Immature natural killer cell (primary cell): Measurements from ENCODE around the gene MAPK8IP2. TPM values are rescaled to one million over a fixed set of nuclear protein-coding genes. Genes with fewer than 3 reads are reported as not detected.
A peak's percentile ranks its signal among the peaks of the same experiment; 100 is the strongest.
"Not testable (repeated sequence)": the region's sequence is repeated elsewhere in the genome, so short reads cannot be mapped to it uniquely, and the experiment has no call there.

Source experiments
- DNase-seq, 3 donors: peaks; one replicate each; pipeline ENCODE4 v3.0.0; 2022; ENCODE audit warnings: mixed read lengths in 1 of 3
- H3K27ac Mint-ChIP-seq, 6 donors: one replicate each; pipeline ENCODE4 v1.8.0; 2020; ENCODE audit warnings: mixed read lengths in 6 of 6, mild to moderate bottlenecking in 5 of 6, inconsistent platforms in 4 of 6, moderate library complexity in 3 of 6
- H3K27me3 Mint-ChIP-seq, 3 donors: one replicate each; pipeline ENCODE4 v1.8.0; 2020 to 2021; ENCODE audit warnings: low read depth in 3 of 3, mild to moderate bottlenecking in 3 of 3, mixed read lengths in 3 of 3, moderate library complexity in 3 of 3, inconsistent platforms in 1 of 3
- H3K36me3 Mint-ChIP-seq, 3 donors: one replicate each; pipeline ENCODE4 v1.8.0; 2020; ENCODE audit warnings: mixed read lengths in 3 of 3, inconsistent platforms in 2 of 3, mild to moderate bottlenecking in 2 of 3
- H3K4me1 Mint-ChIP-seq, 2 donors: one replicate each; pipeline ENCODE4 v1.8.0; 2020; ENCODE audit warnings: inconsistent platforms in 2 of 2, mild to moderate bottlenecking in 2 of 2, mixed read lengths in 2 of 2, moderate library complexity in 1 of 2
- H3K4me3 Mint-ChIP-seq, 5 donors: one replicate each; pipeline ENCODE4 v1.8.0; 2020; ENCODE audit warnings: mild to moderate bottlenecking in 5 of 5, mixed read lengths in 5 of 5, inconsistent platforms in 3 of 5, moderate library complexity in 3 of 5
- H3K9me3 Mint-ChIP-seq, 6 donors: one replicate each; pipeline ENCODE4 v1.8.0; 2020; ENCODE audit warnings: mild to moderate bottlenecking in 6 of 6, mixed read lengths in 6 of 6, inconsistent platforms in 4 of 6, moderate library complexity in 3 of 6
- polyA plus RNA-seq, 3 donors: library from polyadenylated mRNA; unstranded; fragments of 300-500 nt; fragmentation: Illumina TruSeq; gene quantifications; one replicate each; pipeline ENCODE4 v1.2.3, GENCODE V29; 2021

MAPK8IP2 gene
- polyA plus RNA-seq, 3 donors from 2014 or later = not detected

DNA sequence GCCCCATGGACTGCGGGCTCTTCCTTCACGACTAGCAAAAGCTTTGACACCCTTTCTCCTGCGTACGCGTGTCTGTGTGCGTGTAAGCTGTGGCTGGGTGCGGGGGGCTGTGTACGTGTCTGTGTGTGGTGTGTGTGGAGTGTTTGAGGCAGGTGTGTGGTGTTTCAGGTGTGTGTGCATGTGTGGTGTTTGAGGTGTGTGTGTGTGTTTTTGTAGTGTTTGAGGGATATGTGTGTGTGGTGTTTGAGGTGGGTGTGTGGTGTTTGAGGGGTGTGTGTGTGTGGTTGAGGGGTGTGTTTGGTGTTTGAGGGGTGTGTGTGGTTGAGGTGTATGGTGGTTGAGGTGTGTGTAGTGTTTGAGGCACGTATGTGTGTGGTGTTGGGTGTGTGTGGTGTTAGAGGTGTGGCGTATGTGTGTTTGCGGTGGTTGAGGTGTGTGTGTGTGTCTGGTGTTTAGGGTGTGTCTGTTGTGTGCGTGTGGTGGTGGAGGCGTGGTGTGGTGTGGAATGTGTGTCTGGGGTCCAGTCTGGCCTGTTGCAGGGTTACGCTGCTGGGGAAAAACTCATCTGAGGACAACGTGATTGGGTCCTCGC lies 28.0 kb downstream of the MAPK8IP2 start:
- Mint-ChIP-seq H3K4me3 (peak overlapping the region; percentile 68 to 88 (median 78)), H3K4me1 (peaks cover 22 to 23% of the 10 kb centered on the region in 2 donors), H3K27me3 (peaks cover 9 to 15% (median 12%) of the 10 kb centered on the region in 3 donors), H3K9me3 (no peaks in the 10 kb centered on the region), H3K27ac (peak overlapping the region; percentile 92 to 96 (median 94)), H3K36me3 (no peaks in the 10 kb centered on the region)
- DNase-seq = peak; percentile 81 to 88 (median 85)

DNA sequence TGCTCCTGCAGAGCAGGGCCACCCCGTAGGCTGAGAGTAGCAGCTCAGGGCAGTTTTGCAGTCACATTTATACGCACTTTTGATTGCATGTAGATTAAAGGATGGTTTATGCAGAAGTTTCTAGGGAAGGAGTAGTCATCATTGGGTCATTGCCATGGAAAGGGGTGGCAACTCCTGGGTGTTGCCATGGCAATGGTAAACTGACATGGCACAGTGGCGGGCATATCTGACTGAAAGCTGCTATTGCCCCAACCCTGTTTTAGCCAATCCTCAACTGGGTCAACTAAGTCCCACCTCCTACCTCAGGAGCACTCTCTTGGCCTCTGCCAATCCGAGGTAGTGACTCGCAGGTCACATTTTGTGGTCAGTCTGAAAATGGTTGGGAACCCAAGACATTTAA lies 29.8 kb downstream of the MAPK8IP2 start:
- Mint-ChIP-seq H3K4me3 (no peak overlapping the region), H3K9me3 (no peaks in the 10 kb centered on the region)

DNA sequence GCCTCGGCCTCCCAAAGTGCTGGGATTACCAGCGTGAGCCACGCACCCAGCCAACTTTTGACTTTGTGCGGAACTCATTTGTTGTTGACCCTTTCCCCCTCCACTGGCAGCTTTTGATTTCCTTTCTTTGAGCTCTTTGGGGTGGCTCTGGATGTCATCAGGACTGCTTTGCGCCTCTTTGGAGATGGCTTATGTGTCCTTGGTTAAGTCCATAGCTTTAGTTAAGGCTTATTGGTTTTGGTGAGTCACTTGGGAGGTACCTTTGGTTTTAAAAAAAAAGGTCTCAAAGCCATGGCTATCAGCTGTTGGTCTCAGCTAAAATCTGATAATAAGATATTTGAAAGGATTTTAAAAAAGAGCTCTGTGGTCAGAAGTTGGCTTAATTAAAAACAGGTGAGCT lies 32.5 kb downstream of the MAPK8IP2 start:
- Mint-ChIP-seq H3K36me3 (no peaks in the 10 kb centered on the region), H3K27me3 (peaks cover 9 to 13% (median 12%) of the 10 kb centered on the region in 3 donors), H3K27ac (no peak overlapping the region), H3K4me1 (peaks cover 16 to 22% of the 10 kb centered on the region in 2 donors), H3K4me3 (no peak overlapping the region), H3K9me3 (no peaks in the 10 kb centered on the region)
- no peak for DNase-seq

More for the DNA sequence above, 29.8 kb downstream of the MAPK8IP2 start:
- Mint-ChIP-seq H3K27me3 (peaks cover 9 to 15% (median 12%) of the 10 kb centered on the region in 3 donors), H3K27ac (peak overlapping the region in 4 of 6 donors; percentile 74 to 93 (median 82)), H3K4me1 (peaks cover 20 to 22% of the 10 kb centered on the region in 2 donors), H3K36me3 (no peaks in the 10 kb centered on the region)
- DNase-seq = no peak

DNA sequence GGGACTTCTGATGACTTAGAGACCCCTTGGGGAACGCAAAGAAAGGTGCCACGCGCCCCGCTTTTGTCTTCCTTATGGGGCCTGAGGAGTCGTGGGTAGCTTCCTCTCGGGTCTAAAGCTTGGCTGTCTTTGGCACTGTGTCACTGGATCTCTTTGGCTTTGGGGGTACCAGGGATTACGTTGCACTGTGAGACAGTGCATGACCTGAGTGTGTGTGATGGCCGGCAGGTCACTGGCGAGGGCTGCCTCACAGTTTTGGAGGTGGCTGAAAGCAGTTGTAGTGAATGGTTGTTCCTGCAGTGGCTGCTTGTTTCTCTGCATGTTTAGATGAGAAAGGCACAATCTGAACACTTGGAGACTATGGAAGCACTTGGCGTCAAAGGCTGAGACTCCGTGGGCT lies 33.2 kb downstream of the MAPK8IP2 start:
- no peak overlapping the region for H3K4me3 Mint-ChIP-seq
- peaks cover 11 to 16% of the 10 kb centered on the region in 2 donors for H3K4me1 Mint-ChIP-seq
- H3K27ac Mint-ChIP-seq = no peak overlapping the region
- DNase-seq = no peak
- no peaks in the 10 kb centered on the region for H3K9me3 Mint-ChIP-seq
- H3K36me3 Mint-ChIP-seq = no peaks in the 10 kb centered on the region
- peaks cover 3 to 6% (median 6%) of the 10 kb centered on the region in 3 donors for H3K27me3 Mint-ChIP-seq

DNA sequence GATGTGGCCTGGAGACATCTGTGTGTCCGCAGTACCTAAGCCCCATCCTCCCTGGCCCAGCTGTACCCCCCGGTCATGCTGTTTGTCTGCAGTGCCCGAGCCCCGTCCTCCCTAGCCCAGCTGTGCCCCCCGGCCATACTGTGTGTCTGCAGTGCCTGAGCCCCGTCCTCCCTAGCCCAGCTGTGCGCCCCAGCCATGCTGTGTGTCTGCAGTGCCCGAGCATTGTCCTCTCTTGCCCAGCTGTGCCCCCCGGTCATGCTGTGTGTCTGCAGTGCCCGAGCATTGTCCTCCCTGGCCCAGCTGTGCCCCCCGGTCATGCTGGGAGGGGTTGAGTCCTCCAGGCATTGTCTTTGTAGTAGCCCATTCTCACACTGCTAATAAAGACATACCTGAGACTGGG lies 35.0 kb downstream of the MAPK8IP2 start:
- H3K27me3 Mint-ChIP-seq = peaks cover 0 to 2% (median 0%) of the 10 kb centered on the region in 3 donors
- no peak overlapping the region for H3K4me3 Mint-ChIP-seq
- DNase-seq = no peak
- H3K36me3 Mint-ChIP-seq = no peaks in the 10 kb centered on the region
- H3K9me3 Mint-ChIP-seq = no peaks in the 10 kb centered on the region
- H3K27ac Mint-ChIP-seq = no peak overlapping the region
- no peaks in the 10 kb centered on the region for H3K4me1 Mint-ChIP-seq

DNA sequence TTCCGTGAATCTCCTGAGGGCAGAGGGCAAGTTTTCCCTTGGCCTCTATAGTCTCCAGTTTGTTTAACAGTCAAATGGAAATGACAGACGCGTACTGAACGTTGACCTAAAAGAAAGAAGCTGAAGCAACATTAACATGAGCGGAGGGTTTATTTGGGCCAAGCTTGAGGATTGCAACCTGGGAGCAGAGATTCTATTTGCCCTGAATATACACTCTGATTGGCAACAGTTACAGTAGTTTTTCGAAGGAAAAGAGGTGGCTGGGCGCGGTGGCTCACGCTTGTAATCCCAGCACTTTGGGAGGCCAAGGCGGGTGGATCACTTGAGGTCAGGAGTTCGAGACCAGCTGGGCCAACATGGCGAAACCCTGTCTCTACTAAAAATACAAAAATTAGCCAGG lies 39.7 kb downstream of the MAPK8IP2 start:
- H3K9me3 Mint-ChIP-seq, H3K4me1 Mint-ChIP-seq, H3K4me3 Mint-ChIP-seq, DNase-seq, H3K36me3 Mint-ChIP-seq: not testable (repeated sequence)
- H3K27me3 Mint-ChIP-seq = peaks cover 0 to 15% (median 5%) of the 10 kb centered on the region in 3 donors
- H3K27ac Mint-ChIP-seq = peak overlapping the region in 1 of 6 donors; percentile 4

DNA sequence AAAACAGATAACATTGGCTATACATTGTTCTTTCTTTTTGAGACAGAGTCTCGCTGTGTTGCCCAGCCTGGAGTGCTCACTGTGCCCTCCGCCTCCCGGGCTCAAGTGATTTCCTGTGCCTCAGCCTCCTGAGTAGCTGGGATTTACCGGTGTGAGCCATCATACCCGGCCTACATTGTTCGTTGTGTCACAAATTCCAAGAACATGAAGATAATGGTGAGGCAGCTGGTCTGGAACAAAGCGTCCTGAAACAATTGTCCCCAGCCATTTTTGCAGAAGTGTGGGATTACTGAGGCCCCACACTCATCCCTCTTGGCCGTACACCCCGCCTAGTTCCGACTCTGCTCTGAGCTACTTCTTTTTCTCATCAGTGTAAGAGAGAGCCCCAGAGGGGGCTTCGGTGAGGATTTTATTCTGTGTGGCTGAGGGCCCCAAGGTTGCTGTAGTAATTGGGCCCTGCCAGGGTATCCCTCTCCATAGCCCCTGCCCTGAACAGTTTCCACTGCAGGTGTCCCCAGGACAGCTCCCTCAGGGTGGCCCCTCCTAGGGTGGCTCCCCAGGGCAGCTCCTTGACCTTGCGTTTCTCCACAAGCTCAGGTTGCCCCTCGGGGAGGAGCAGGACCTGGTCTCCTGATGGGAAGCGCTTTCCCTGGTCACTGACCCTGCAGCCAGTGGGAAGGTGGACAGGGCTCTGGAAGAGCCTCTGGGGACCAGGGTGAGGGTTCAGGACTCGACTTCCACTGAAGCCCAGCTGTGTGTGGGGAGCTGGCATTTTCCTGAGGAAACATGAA lies 40.5 kb downstream of the MAPK8IP2 start:
- no peak overlapping the region for H3K27ac Mint-ChIP-seq
- H3K27me3 Mint-ChIP-seq = peaks cover 3 to 13% (median 5%) of the 10 kb centered on the region in 3 donors
- no peaks in the 10 kb centered on the region for H3K36me3 Mint-ChIP-seq
- H3K4me3 Mint-ChIP-seq = no peak overlapping the region
- DNase-seq = no peak
- H3K4me1 Mint-ChIP-seq = no peaks in the 10 kb centered on the region
- H3K9me3 Mint-ChIP-seq = no peaks in the 10 kb centered on the region

DNA sequence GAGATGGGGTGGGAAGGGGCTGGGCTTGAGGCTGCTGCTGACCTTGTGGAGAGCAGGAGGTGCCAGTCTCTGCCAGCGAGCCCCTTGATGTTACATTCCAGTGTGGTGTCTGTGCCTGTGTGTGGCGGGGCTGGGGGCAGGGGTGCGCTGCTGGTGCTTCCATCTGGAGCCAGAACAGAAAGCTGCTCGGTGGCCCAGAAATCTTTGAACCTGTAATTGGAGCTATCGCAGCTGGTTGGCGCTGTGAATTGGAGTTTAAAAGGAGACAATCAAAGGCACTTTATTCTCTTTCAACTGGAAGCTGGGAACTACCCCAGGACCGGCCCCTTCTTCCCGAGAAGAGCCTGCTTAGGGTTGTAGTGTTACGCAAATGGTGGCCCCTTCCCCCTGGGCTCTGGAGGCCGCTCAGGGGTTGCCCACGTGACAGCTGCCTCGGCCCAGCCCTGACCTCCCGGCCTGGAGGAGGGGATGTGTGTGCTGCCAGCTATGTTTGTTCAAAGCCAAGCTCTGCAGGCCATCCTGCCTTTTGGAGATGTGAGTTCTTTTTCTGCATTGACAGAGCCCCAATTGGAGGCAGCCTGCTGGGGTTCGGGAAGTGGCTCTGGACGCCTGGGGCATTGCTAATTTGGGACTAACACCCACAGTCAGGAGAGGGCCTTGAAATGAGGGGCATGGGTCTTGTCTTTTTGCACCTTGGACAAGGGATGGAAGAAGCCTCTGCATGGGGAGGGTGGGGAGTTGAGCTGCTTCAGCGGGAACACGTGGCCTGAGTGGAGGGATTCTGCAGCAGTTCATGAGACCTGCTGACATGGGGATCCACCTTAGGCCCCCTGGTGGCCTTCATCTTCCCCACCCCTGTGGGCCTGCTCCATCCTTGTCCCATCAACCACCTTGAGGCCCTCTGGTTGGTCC lies 41.4 kb downstream of the MAPK8IP2 start:
- H3K9me3 Mint-ChIP-seq = no peaks in the 10 kb centered on the region
- no peaks in the 10 kb centered on the region for H3K4me1 Mint-ChIP-seq
- H3K36me3 Mint-ChIP-seq = no peaks in the 10 kb centered on the region
- DNase-seq = no peak
- no peak overlapping the region for H3K27ac Mint-ChIP-seq
- peaks cover 5 to 13% (median 6%) of the 10 kb centered on the region in 3 donors for H3K27me3 Mint-ChIP-seq
- no peak overlapping the region for H3K4me3 Mint-ChIP-seq

DNA sequence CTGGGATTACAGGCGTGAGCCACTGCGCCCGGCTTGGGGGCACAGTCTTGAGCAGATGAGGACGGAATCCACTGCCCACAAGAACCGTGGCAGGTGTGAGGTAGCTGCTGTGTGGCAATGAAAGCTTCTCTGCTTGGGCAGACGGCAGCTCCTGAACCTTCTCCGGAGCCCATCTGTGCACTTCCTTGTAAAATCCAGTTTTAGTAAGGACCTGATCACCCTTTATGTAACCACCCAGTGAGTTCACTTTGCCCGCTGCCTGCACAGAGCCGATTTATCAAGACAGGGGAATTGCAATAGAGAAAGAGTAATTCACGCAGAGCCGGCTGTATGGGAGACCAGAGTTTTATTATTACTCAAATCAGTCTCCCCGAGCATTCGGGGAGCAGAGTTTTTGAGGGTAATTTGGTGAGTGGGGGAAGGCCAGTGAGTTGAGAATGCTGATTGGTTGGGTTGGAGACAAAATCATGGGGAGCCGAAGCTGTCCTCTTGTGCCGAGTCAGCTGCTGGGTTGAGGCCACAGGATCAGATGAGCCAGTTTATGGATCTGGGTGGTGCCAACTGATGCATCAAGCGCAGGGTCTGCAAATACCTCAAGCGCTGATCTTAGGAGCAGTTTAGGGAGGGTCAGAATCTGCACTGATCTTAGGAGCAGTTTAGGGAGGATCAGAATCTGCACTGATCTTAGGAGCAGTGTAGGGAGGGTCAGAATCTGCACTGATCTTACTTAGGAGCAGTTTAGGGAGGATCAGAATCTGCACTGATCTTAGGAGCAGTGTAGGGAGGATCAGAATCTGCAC lies 42.6 kb downstream of the MAPK8IP2 start:
- H3K27ac Mint-ChIP-seq, H3K9me3 Mint-ChIP-seq, H3K4me3 Mint-ChIP-seq, H3K4me1 Mint-ChIP-seq, DNase-seq, H3K36me3 Mint-ChIP-seq: not testable (repeated sequence)
- H3K27me3 Mint-ChIP-seq = peaks cover 5 to 13% (median 6%) of the 10 kb centered on the region in 3 donors

DNA sequence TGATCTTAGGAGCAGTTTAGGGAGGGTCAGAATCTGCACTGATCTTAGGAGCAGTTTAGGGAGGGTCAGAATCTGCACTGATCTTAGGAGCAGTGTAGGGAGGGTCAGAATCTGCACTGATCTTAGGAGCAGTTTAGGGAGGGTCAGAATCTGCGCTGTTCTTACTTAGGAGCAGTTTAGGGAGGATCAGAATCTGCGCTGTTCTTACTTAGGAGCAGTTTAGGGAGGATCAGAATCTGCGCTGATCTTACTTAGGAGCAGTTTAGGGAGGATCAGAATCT lies 43.2 kb downstream of the MAPK8IP2 start:
- not testable (repeated sequence) for H3K4me1 Mint-ChIP-seq, H3K27ac Mint-ChIP-seq, DNase-seq, H3K36me3 Mint-ChIP-seq, H3K9me3 Mint-ChIP-seq, H3K4me3 Mint-ChIP-seq
- H3K27me3 Mint-ChIP-seq = peaks cover 5 to 13% (median 6%) of the 10 kb centered on the region in 3 donors

DNA sequence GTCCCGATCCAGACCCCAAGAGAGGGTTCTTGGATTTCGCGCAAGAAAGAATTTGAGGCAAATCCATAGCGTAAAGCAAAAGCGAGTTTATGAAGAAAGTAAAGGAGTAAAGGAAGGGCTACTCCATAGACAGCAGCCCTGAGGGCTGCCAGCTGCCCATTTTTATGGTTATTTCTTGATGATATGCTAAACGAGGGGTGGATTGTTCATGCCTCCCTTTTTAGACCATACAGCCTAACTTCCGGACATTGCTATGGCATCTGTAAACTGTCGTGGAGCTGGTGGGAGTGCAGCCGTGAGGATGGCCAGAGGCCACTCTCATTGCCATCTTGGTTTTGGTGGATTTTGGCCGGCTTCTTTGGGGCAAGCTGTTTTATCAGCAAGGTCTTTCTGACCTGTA lies 52.7 kb downstream of the MAPK8IP2 start:
- Mint-ChIP-seq H3K27me3 (peaks cover 2 to 14% (median 4%) of the 10 kb centered on the region in 3 donors), H3K4me1 (no peaks in the 10 kb centered on the region), H3K4me3 (no peak overlapping the region), H3K9me3 (peaks cover 0 to 5% (median under 1%) of the 10 kb centered on the region in 6 donors), H3K27ac (no peak overlapping the region), H3K36me3 (no peaks in the 10 kb centered on the region)
- DNase-seq = no peak

DNA sequence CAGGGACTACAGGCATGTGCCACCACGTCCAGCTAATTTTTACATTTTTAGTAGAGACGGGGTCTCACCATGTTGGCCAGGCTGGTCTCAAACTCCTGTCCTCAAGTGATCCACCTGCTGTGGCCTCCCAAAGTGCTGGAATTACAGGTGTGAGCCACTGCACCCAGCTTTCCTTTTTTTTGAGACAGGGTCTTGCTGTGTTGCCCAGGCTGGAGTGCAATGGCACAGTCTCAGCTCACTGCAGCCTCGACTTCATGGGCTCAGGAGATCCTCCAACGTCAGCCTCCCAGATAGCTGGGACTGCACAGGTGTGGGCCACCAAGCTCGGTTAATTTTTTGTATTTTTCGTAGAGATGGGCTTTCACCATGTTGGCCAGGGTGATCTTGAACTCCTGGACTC lies 54.1 kb downstream of the MAPK8IP2 start:
- not testable (repeated sequence) for DNase-seq, H3K36me3 Mint-ChIP-seq, H3K9me3 Mint-ChIP-seq, H3K4me3 Mint-ChIP-seq, H3K4me1 Mint-ChIP-seq, H3K27ac Mint-ChIP-seq
- peaks cover 1 to 17% (median 4%) of the 10 kb centered on the region in 3 donors for H3K27me3 Mint-ChIP-seq
